IMR-90 (cell line): ENCODE measurements around the gene SERPINB1.

Source experiments
- CHD1 ChIP-seq: IDR thresholded peaks from 2 replicates; pipeline ENCODE4 v1.6.1; 2012; ENCODE audit warnings: low read depth, low read length, improper control_type of control experiment
- FOS ChIP-seq: fragments of 150-350 bp; IDR thresholded peaks from 2 replicates; pipeline ENCODE4 v1.6.1; 2016; ENCODE audit warnings: low read depth, low read length
- MAFK ChIP-seq: IDR thresholded peaks from 2 replicates; pipeline ENCODE4 v1.6.1; 2012; ENCODE audit warnings: low read depth, low read length, improper control_type of control experiment
- POLR2A ChIP-seq: IDR thresholded peaks from 2 replicates; pipeline ENCODE4 v1.6.1; 2012; ENCODE audit warnings: mild to moderate bottlenecking, low read depth, low read length
- RAD21 ChIP-seq: IDR thresholded peaks from 2 replicates; pipeline ENCODE4 v1.6.1; 2012; ENCODE audit warnings: low read length, improper control_type of control experiment
- TF ChIP-seq, protein P1 (sequence below): conservative IDR thresholded peaks from 2 replicates; pipeline ENCODE4 v1.5.1; 2012; ENCODE audit warnings: mild to moderate bottlenecking, low read depth, low read length, improper control_type of control experiment

DNA sequence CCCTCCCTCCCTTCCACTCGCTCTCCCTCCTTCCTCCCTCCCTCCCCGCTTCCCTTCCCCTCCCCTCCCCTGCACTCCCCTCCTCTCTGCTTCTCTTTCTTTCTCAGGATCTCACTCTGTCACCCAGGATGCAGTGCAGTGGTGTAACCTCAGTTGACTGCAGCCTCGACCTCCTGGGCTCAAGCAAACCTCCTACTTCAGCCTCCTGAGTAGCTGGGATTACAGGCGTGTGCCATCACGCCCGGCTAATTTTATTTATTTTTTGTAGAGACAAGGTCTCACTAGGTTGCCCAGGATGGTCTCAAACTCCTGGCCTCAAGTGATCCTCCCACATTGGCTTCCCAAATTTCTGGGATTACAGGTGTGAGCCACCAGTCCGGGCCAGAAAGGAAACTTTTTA lies 23.6 kb upstream of the SERPINB1 start:
- TF ChIP-seq POLR2A = no peak
- no peak for TF ChIP-seq CHD1
- TF ChIP-seq, protein P1, sequence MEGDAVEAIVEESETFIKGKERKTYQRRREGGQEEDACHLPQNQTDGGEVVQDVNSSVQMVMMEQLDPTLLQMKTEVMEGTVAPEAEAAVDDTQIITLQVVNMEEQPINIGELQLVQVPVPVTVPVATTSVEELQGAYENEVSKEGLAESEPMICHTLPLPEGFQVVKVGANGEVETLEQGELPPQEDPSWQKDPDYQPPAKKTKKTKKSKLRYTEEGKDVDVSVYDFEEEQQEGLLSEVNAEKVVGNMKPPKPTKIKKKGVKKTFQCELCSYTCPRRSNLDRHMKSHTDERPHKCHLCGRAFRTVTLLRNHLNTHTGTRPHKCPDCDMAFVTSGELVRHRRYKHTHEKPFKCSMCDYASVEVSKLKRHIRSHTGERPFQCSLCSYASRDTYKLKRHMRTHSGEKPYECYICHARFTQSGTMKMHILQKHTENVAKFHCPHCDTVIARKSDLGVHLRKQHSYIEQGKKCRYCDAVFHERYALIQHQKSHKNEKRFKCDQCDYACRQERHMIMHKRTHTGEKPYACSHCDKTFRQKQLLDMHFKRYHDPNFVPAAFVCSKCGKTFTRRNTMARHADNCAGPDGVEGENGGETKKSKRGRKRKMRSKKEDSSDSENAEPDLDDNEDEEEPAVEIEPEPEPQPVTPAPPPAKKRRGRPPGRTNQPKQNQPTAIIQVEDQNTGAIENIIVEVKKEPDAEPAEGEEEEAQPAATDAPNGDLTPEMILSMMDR = no peak
- no peak for TF ChIP-seq MAFK
- TF ChIP-seq RAD21 = no peak
- TF ChIP-seq FOS = no peak
